Measurements from ENCODE around the gene VCAN. TPM values are rescaled to one million over a fixed set of nuclear protein-coding genes. Genes with fewer than 3 reads are reported as not detected.

Gene VCAN
- total and polyA plus RNA-seq, 2 of the 4 experiments (the other 2 are of a cell fraction), result 45.3 to 158 TPM

- in situ Hi-C loops (cut with MboI; ENCODE audit: low sequenced_read_pairs), result loop anchor here (10.0 kb wide), 2 partner anchors 1117 to 1157 kb away; no protein-coding TSS in a partner anchor
- Histone ChIP-seq H4K8ac (ENCODE audit: low read depth in 2 of 2, low read length in 2 of 2) (no peak overlapping the region), H3K18ac (ENCODE audit: low read depth, low read length) (peak overlapping the region; percentile 29), H3K56ac (ENCODE audit: extremely low read depth, insufficient read depth, low read length) (peak overlapping the region; percentile 56; the same call in 1 of the 2 replicates), H4K91ac (ENCODE audit: insufficient read depth, low read depth, low read length) (peak overlapping the region; percentile 10; the same call in 1 of the 2 replicates), H3K27ac (ENCODE audit: insufficient read depth, low read length) (peak overlapping the region; percentile 46), H4K20me1 (ENCODE audit: insufficient read depth, low read length) (0 out of 2 replicates have a peak, but pooled peaks cover 4% of the 10 kb centered on the region), H3K36me3 (ENCODE audit: control insufficient read depth, insufficient read depth, low read length) (no peaks in the 10 kb centered on the region), H3K4ac (ENCODE audit: low read depth, low read length) (peak overlapping the region; percentile 62), H2AK9ac (replicated peaks; ENCODE audit: low read depth, low read length, poor library complexity) (peak overlapping the region; percentile 34), H3K4me1 (ENCODE audit: control insufficient read depth, insufficient read depth, low read length) (peaks cover 3% of the 10 kb centered on the region), H2BK20ac (ENCODE audit: low read depth, low read length) (no peak overlapping the region), H2BK5ac (ENCODE audit: low read depth, low read length, poor library complexity, severe bottlenecking) (peak overlapping the region; percentile 61), H3K9me1 (ENCODE audit: insufficient read depth, low read length) (no peaks in the 10 kb centered on the region), H3K4me3 (ENCODE audit: insufficient read depth, low read depth, low read length) (peak overlapping the region; percentile 56), H2AFZ (replicated peaks; ENCODE audit: low read length, poor library complexity) (peak overlapping the region; percentile 92), H4K5ac (ENCODE audit: low read depth, low read length) (0 out of 2 replicates have a peak overlapping the region, but pooled peaks have one; percentile 11), H3K27me3 (ENCODE audit: control insufficient read depth, insufficient read depth, low read length) (peaks cover 6% of the 10 kb centered on the region), H3K4me2 (ENCODE audit: low read depth, low read length) (peak overlapping the region; percentile 90), H3K9ac (ENCODE audit: low read depth, low read length) (peak overlapping the region; percentile 39), H3K9me3 (ENCODE audit: control insufficient read depth, insufficient read depth, low read length) (no peaks in the 10 kb centered on the region), H2BK120ac (ENCODE audit: low read depth, low read length) (peak overlapping the region; percentile 62; the same call in 1 of the 2 replicates), H3K79me1 (ENCODE audit: low read depth in 1 of 2, low read length in 2 of 2) (peaks cover 3 to 19% of the 10 kb centered on the region in 2 experiments; a peak in 3 of 4 replicates), H2AK5ac (ENCODE audit: low read depth, low read length) (peak overlapping the region; percentile 37; the same call in 1 of the 2 replicates), H3K23ac (ENCODE audit: low read depth, low read length) (peak overlapping the region; percentile 75), H3K14ac (replicated peaks; ENCODE audit: low read depth, low read length) (peak overlapping the region; percentile 73), H2BK15ac (ENCODE audit: low read depth, low read length) (no peak overlapping the region)
- 0% methylated on average over 2 of the region's 5 CpGs; no CpG with 5 or more reads in 1 of the 2 experiments for WGBS, 2 experiments (ENCODE audit: extremely low coverage in 2 of 2, insufficient read length in 1 of 2)
- ATAC-seq (ENCODE audit: low read depth) (no peak), DNase-seq (no peak)
- no peak for TF ChIP-seq ELK1 (IDR thresholded peaks at IDR 0.05; ENCODE audit: borderline replicate concordance, low read depth, low read length)
- no peak for TF ChIP-seq POLR2A (IDR thresholded peaks at IDR 0.05; ENCODE audit: low read depth, low read length)
- TF ChIP-seq FOS (IDR thresholded peaks at IDR 0.05; ENCODE audit: low read depth, low read length), result no peak
- no peak for TF ChIP-seq SMC3 (IDR thresholded peaks at IDR 0.05; ENCODE audit: low read depth, low read length)
- TF ChIP-seq RFX5 (IDR thresholded peaks at IDR 0.05; ENCODE audit: low read depth, low read length), result no peak
- no peak for TF ChIP-seq MXI1 (IDR thresholded peaks at IDR 0.05; ENCODE audit: borderline replicate concordance, low read depth, low read length)
- no peak for TF ChIP-seq BHLHE40 (IDR thresholded peaks at IDR 0.05; ENCODE audit: low read depth, low read length)
- no peak for TF ChIP-seq RAD21 (IDR thresholded peaks at IDR 0.05; ENCODE audit: low read length)
- TF ChIP-seq MAZ (IDR thresholded peaks at IDR 0.05; ENCODE audit: borderline replicate concordance, low read depth, low read length), result no peak
- ChIA-PET POLR2A (ENCODE audit: unreplicated experiment) (no interaction called here), CTCF (interaction anchor here (0.8 to 1.0 kb wide), 2 partner anchors 95 to 830 kb away, joined by 3 to 4 read pairs; no protein-coding TSS in a partner anchor)
- BruUV-seq (replicated peaks), result no TSS peak
- intact Hi-C loops (cut with micrococcal nuclease), result loop anchor here (5.0 kb wide), 5 partner anchors 40 to 1060 kb away; no protein-coding TSS in a partner anchor
- dilution Hi-C loops (cut with HindIII; ENCODE audit: low sequenced_read_pairs, unreplicated experiment), result no loop called here
Observed at GRCh38 chr5:83472213-83472507, 616 bp downstream of the VCAN start.

Measured in IMR-90 (cell line).